Activated CD4-positive, alpha-beta T cell treated with anti-CD3 and anti-CD28 coated beads for 36 hours (primary cell): ENCODE measurements around the gene SPATA13. TPM values are rescaled to one million over a fixed set of nuclear protein-coding genes. Genes with fewer than 3 reads are reported as not detected.

ENCODE experiments used
- ATAC-seq: fragments of 200-7000 bp; cut with Tn5 transposase; one replicate; pipeline ENCODE4 v1.10.0; 2021; ENCODE audit warnings: mild to moderate bottlenecking, moderate library complexity
- CTCF ChIA-PET: fragments of 350-600 bp; sonication (Branson Sonifier 250); formaldehyde crosslinking; loops from one replicate; lab custom pipeline; 2021; ENCODE audit warnings: antibody characterized with exemption; lab: Charles Lee
- POLR2A ChIA-PET: fragments of 350-600 bp; sonication (Branson Sonifier 250); formaldehyde crosslinking; loops from one replicate; lab custom pipeline; 2021; ENCODE audit warnings: antibody characterized with exemption, inconsistent platforms; lab: Charles Lee
- DNase-seq: peaks from one replicate; pipeline ENCODE4 v3.0.0-alpha.2; 2020
- H3K27ac Mint-ChIP-seq: one replicate; pipeline ENCODE4 v1.8.0; 2021; ENCODE audit warnings: mixed read lengths
- H3K27me3 Mint-ChIP-seq: one replicate; pipeline ENCODE4 v1.8.0; 2021; ENCODE audit warnings: mixed read lengths
- H3K36me3 Mint-ChIP-seq: one replicate; pipeline ENCODE4 v1.8.0; 2021; ENCODE audit warnings: low read depth, mixed read lengths
- H3K4me1 Mint-ChIP-seq: one replicate; pipeline ENCODE4 v1.8.0; 2021; ENCODE audit warnings: mixed read lengths
- H3K4me3 Mint-ChIP-seq: one replicate; pipeline ENCODE4 v1.8.0; 2021; ENCODE audit warnings: mild to moderate bottlenecking, moderate library complexity, mixed read lengths
- H3K9me3 Mint-ChIP-seq: one replicate; pipeline ENCODE4 v1.8.0; 2021; ENCODE audit warnings: low read depth, mixed read lengths
- intact Hi-C, 2 experiments: fragments of 100-400 bp; cut with DNase I in 1 of 2; cut with micrococcal nuclease in 1 of 2; formaldehyde crosslinking; loops; one replicate each; pipeline versions ENCODE4 v1.14.2 to v1.15.1; 2022 to 2024; cut with DNase I, micrococcal nuclease
- total RNA-seq, 2 experiments: library from RNA; stranded (reverse); gene quantifications; one replicate each; pipeline ENCODE4 v1.2.3, GENCODE V29; 2021

SPATA13 gene
- total RNA-seq, 2 experiments from 2014 or later = 47.6 to 51.5 TPM

DNA sequence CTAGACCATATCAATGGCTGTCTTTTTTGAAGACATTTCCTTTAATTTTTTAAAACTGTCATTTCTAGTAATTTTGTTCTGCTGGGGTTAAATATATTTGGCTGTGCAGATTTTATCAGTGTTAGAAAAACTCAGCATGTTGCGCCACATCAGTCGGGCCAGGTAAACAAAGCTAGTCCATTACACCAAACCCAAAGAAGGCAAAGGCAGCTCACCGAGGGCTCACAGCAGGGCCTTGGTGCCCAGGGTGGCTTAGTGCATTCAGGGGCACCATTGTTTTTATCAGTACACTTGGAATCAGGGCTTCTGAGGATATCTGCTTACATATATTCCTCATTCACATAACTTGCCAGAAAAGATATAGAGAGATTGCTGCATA lies 22.2 kb downstream of the SPATA13 start:
- Mint-ChIP-seq H3K9me3 (peaks cover 6% of the 10 kb centered on the region), H3K36me3 (peaks cover 5% of the 10 kb centered on the region), H3K4me1 (peaks cover 44% of the 10 kb centered on the region), H3K27me3 (no peaks in the 10 kb centered on the region), H3K4me3 (no peak overlapping the region), H3K27ac (no peak overlapping the region)
- ChIA-PET CTCF (interaction anchor here (0.5 to 0.8 kb wide), 2 partner anchors 21 to 129 kb away, joined by 3 to 6 read pairs; no protein-coding TSS in a partner anchor), POLR2A (interaction anchor here (0.6 kb wide), 1 partner anchor 92 kb away, joined by 3 read pairs; no protein-coding TSS in a partner anchor)
- ATAC-seq (no peak), DNase-seq (no peak)
- intact Hi-C loops = no loop called here

DNA sequence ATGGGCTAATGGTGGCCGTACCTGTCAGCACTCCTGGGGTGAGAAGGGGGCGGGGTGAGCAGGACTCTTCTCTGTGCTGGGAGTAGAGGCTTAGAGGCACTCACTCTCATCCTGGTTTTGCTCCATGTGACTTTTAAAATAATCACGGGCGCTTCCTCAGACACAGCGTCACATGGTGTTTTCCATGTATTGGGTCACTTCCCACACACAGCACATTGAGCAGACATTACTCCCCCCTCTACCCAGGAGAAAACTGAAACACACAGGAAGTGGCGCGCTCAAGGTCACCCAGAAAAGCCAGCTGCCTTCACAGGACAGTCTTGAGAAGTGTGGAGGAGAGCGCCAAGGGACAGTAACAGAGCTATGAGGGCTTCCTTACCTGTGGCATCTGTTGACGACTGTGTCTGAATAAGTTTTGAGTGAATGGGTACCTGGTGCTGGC lies 23.2 kb downstream of the SPATA13 start:
- no peaks in the 10 kb centered on the region for H3K27me3 Mint-ChIP-seq
- DNase-seq (no peak), ATAC-seq (no peak)
- POLR2A ChIA-PET = interaction anchor here (0.6 kb wide), 1 partner anchor 20 kb away, joined by 5 read pairs; no protein-coding TSS in a partner anchor
- peaks cover 6% of the 10 kb centered on the region for H3K9me3 Mint-ChIP-seq
- peaks cover 43% of the 10 kb centered on the region for H3K4me1 Mint-ChIP-seq
- intact Hi-C loops = no loop called here
- no peak overlapping the region for H3K27ac Mint-ChIP-seq
- H3K4me3 Mint-ChIP-seq = no peak overlapping the region
- peaks cover 5% of the 10 kb centered on the region for H3K36me3 Mint-ChIP-seq
- CTCF ChIA-PET = interaction anchor here (0.9 kb wide), 1 partner anchor 45 kb away, joined by 3 read pairs; no protein-coding TSS in a partner anchor

DNA sequence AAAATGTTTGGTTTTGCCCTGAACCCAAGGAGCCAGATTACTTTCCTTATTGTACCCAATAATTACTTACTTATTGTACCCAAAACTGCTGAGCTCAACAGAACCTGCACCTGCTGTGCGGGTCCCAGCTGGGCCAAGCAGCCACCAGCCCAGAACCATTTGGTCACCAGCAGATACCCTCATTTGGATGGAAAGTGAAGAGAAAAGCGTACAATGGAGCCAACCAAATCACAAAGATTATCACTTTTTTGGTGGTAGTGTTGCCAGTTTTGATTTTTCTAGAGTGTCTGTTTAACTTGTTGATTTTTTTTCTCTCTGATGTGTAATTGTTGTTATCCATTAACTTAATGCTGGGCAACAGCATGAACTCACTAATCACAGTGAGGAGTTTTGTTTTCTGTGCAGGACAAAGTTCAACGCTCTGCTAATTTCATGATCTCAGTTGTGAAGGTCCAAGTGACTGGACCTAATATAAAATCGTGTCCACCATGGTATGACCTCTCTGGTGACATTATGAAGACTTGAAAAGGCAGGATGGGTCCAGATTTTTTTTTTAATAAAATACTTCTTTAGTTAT lies 23.8 kb downstream of the SPATA13 start:
- DNase-seq = no peak
- Mint-ChIP-seq H3K4me3 (no peak overlapping the region), H3K36me3 (peaks cover 5% of the 10 kb centered on the region), H3K27me3 (no peaks in the 10 kb centered on the region), H3K4me1 (peaks cover 37% of the 10 kb centered on the region), H3K9me3 (peaks cover 6% of the 10 kb centered on the region), H3K27ac (no peak overlapping the region)
- no peak for ATAC-seq
- CTCF ChIA-PET = interaction anchor here (0.9 kb wide), 1 partner anchor 44 kb away, joined by 3 read pairs; no protein-coding TSS in a partner anchor
- POLR2A ChIA-PET = no interaction called here
- intact Hi-C loops = no loop called here

DNA sequence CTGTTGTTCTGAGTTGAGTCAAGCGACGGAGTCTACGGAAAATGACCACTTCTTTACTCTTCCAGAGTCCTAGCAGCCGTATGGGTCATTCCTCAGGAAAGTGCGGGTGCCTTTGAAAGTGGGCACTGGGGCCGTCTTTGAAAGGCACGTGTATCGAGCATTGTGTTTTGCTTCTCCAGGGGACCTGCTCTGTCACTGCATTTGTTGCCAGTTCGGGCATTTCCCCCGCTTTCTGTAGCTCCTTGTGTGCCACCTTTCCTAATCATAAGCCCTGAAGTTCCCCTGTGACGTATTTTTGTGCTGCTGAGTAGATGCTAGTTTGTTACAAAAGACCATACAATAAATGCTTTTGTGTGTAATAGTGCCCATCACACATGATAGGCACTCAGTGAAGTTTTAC lies 24.4 kb downstream of the SPATA13 start:
- no peak overlapping the region for H3K27ac Mint-ChIP-seq
- H3K4me1 Mint-ChIP-seq = peaks cover 32% of the 10 kb centered on the region
- no peak for DNase-seq
- no peaks in the 10 kb centered on the region for H3K27me3 Mint-ChIP-seq
- H3K9me3 Mint-ChIP-seq = peaks cover 6% of the 10 kb centered on the region
- ChIA-PET POLR2A (no interaction called here), CTCF (no interaction called here)
- H3K36me3 Mint-ChIP-seq = peaks cover 5% of the 10 kb centered on the region
- ATAC-seq = no peak
- intact Hi-C loops = loop anchor here in 1 of 2 experiments (5.0 kb wide), 1 partner anchor 88 kb away; no protein-coding TSS in a partner anchor
- H3K4me3 Mint-ChIP-seq = no peak overlapping the region

DNA sequence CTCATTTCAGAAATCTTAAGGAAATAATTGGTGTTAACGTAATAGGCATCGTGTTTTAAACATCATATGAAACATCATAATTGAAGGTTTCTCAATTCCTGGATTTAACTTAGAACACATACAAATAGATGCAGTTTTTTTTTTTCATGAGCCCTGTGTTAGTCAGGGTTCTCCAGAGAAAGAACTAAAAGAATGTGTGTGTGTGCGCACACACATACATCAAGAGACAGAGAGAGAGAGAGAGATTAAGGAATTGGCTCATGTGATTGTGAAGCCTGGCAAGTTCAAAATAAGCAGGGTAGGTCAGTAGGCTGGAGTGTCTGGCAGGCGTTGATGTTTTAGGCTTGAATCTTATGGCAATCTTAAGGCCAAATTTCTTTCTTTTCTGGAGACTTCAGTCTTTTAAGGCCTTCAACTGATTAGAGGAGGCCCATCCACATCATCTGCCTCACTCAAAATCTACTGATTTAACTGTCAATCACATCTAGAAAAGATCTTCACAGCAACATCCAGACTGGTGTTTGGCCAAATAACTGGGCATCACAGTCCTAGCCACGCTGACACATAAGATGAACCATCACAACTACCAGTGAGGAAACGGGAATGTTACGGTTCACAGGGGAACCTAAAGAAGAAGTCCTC lies 25.2 kb downstream of the SPATA13 start:
- H3K9me3 Mint-ChIP-seq = peaks cover 6% of the 10 kb centered on the region
- H3K27me3 Mint-ChIP-seq = no peaks in the 10 kb centered on the region
- no peak overlapping the region for H3K27ac Mint-ChIP-seq
- CTCF ChIA-PET = no interaction called here
- POLR2A ChIA-PET = no interaction called here
- H3K4me3 Mint-ChIP-seq = no peak overlapping the region
- H3K36me3 Mint-ChIP-seq = peaks cover 5% of the 10 kb centered on the region
- no peak for DNase-seq
- intact Hi-C loops = loop anchor here in 1 of 2 experiments (5.0 kb wide), 1 partner anchor 88 kb away; no protein-coding TSS in a partner anchor
- peaks cover 31% of the 10 kb centered on the region for H3K4me1 Mint-ChIP-seq
- no peak for ATAC-seq

DNA sequence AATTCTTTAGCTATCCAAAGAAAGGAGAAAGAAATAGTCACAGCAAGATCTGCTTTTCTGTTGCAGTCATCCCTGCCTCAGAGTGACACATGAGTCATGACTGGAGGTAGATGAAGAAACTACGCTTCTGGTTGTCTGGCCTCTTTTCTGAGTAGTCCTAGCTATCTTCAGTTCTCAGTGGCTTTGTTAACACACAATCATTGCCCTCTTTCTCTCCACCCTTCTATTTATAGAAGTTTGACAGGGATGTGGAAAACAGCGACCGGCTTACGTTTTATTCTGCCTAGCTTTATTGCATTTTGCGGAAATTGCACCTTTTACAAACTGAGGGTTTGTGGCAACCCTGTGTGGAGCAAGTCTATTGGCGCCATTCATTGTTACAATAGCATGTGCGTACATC lies 26.7 kb downstream of the SPATA13 start:
- peak; percentile 94 for ATAC-seq
- ChIA-PET POLR2A (interaction anchor here (0.6 kb wide), 1 partner anchor 444 kb away, joined by 3 read pairs; no protein-coding TSS in a partner anchor), CTCF (interaction anchor here (1.1 kb wide), 1 partner anchor 134 kb away, joined by 4 read pairs; no protein-coding TSS in a partner anchor)
- Mint-ChIP-seq H3K4me1 (peaks cover 28% of the 10 kb centered on the region), H3K4me3 (no peak overlapping the region), H3K27me3 (no peaks in the 10 kb centered on the region), H3K36me3 (peaks cover 1% of the 10 kb centered on the region), H3K27ac (peak overlapping the region; percentile 10), H3K9me3 (peaks cover 1% of the 10 kb centered on the region)
- DNase-seq = peak; percentile 43
- intact Hi-C loops = loop anchor here (1.0 to 5.0 kb wide), 2 partner anchors 27 to 90 kb away; partner anchors contain the start of gene SPATA13 (in 1 of the 2)

DNA sequence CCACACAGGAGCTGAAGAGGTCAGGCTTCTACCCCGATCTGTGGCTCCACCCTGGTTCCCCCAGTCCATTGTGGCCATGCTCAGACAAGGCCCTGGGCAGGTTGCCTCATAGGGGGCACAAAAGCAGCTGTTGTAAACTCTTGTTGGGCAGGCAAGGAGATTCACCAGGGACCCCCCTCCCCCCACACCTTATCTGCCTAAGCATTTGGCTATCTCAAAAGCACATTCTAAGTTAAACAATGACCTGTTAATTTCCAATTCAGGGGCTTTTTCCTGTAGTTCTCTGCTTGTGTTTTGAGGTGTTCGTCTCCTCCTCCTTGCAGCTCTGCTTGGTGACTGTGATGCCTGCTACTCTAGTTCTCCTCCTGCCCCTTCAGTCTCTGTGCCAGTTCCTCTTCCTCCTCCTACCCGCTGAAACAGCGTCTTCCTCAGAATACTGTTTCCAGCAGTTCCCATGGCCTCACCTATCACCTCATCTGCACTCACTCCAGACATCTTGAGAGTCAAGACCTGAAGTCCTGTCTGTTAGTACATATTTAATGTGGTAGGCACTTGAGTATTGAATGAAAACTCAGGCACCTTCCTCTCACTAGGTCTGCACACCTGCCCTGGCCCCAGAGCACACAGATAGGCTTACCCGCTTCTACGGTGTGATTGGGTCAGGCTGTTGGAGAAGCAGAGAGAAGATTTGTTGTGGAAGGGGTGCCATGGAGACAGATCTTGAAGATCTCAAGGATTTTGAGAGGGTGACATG lies 31.7 kb downstream of the SPATA13 start:
- DNase-seq = no peak
- H3K9me3 Mint-ChIP-seq = no peaks in the 10 kb centered on the region
- no peak overlapping the region for H3K27ac Mint-ChIP-seq
- ChIA-PET POLR2A (no interaction called here), CTCF (no interaction called here)
- no peaks in the 10 kb centered on the region for H3K27me3 Mint-ChIP-seq
- H3K4me3 Mint-ChIP-seq = no peak overlapping the region
- no peaks in the 10 kb centered on the region for H3K36me3 Mint-ChIP-seq
- no peak for ATAC-seq
- peaks cover 8% of the 10 kb centered on the region for H3K4me1 Mint-ChIP-seq
- intact Hi-C loops = no loop called here

DNA sequence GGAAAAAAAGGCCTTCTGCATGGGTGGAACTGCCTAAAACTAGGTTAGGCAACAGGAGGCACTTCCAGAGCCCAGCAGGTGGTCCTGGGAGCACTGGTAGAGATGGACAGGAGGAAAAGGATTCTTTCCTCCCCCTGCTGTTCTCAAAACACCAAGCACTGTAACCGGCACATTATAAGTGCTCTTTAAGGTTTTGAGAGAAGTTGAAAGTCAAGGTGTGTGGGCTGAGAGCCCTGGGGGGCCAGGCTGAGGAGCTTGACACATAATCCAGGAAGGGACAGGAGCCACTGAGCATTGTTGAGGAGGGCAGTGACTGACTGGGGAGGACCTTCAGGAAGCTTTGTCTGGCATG lies 32.3 kb downstream of the SPATA13 start:
- no peak overlapping the region for H3K4me3 Mint-ChIP-seq
- ATAC-seq = no peak
- H3K9me3 Mint-ChIP-seq = no peaks in the 10 kb centered on the region
- peaks cover 2% of the 10 kb centered on the region for H3K4me1 Mint-ChIP-seq
- ChIA-PET POLR2A (no interaction called here), CTCF (interaction anchor here (0.6 kb wide), 1 partner anchor 233 kb away, joined by 3 read pairs; no protein-coding TSS in a partner anchor)
- H3K27ac Mint-ChIP-seq = no peak overlapping the region
- DNase-seq = no peak
- no peaks in the 10 kb centered on the region for H3K27me3 Mint-ChIP-seq
- no peaks in the 10 kb centered on the region for H3K36me3 Mint-ChIP-seq
- intact Hi-C loops = no loop called here

DNA sequence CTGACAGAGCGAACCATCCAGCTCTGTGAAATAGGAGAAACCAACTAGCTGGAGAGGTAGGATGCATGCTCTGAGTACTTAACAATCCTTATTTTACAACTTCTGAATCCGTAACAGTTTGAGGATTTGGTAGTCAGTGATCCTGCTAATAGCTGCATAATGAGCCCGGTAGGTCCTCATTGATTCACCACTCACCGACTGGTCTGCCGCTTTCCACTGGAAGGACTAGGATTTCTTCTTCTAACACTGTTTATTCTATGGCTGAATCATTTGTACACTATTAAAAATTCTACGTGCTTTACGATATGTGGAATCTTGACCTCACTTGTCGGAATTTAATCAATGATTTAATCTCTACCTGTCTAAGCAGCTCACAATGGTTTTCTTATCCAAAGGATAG lies 33.9 kb downstream of the SPATA13 start:
- H3K4me1 Mint-ChIP-seq = no peaks in the 10 kb centered on the region
- ChIA-PET POLR2A (no interaction called here), CTCF (no interaction called here)
- no peaks in the 10 kb centered on the region for H3K27me3 Mint-ChIP-seq
- DNase-seq (no peak), ATAC-seq (no peak)
- H3K9me3 Mint-ChIP-seq = no peaks in the 10 kb centered on the region
- H3K4me3 Mint-ChIP-seq = no peak overlapping the region
- intact Hi-C loops = no loop called here
- no peak overlapping the region for H3K27ac Mint-ChIP-seq
- no peaks in the 10 kb centered on the region for H3K36me3 Mint-ChIP-seq

DNA sequence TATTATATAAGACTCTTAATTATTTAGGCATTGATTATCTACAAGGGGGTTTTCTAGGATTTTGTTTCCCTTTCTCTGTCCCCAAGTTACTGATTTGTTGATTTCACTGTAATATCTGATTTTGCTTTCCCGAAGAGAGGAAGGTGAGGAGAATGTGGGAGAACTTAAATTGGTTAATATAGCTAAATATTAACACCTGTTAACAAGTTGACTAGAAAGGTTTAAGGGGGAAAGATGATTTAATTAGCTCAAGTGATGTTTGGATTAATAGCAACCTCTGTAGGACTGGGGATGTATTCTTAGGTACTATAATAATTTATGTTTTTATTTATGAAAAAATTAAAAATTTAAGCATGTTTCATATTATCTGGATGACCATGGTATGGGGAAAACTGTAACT lies 35.1 kb downstream of the SPATA13 start:
- ChIA-PET POLR2A (no interaction called here), CTCF (interaction anchor here (0.7 to 0.9 kb wide), 2 partner anchors 25 to 171 kb away, joined by 4 to 5 read pairs; no protein-coding TSS in a partner anchor)
- intact Hi-C loops = no loop called here
- H3K4me3 Mint-ChIP-seq = no peak overlapping the region
- no peaks in the 10 kb centered on the region for H3K4me1 Mint-ChIP-seq
- no peak overlapping the region for H3K27ac Mint-ChIP-seq
- H3K27me3 Mint-ChIP-seq = no peaks in the 10 kb centered on the region
- H3K9me3 Mint-ChIP-seq = no peaks in the 10 kb centered on the region
- H3K36me3 Mint-ChIP-seq = no peaks in the 10 kb centered on the region
- DNase-seq = no peak
- ATAC-seq = no peak

DNA sequence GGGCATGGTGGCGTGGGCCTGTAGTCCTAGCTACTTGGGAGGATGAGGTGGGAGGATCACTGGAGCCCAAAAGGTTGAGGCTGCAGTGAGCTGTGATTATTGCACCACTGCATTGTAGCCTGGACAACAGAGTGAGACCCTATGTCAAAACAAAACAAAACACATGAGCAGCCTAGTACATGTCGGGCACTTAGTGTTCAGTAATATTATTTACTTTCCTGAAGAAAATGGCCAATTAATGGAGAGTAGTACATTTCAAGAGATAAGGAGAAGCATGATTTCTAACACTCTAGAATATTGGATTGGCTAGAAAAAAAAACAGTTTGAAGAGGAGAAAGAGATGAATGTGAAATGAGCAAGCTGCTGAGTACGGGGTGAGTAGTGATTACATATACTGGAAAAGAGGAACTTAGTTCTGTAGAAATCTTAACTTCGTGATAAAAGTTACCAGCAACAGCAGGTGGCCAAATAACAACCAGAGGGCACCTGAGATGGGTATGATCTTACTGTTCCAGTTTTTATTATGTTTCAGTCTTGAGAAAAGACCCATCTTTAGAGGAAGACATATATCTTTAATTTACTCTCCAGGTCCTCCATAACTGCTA lies 36.2 kb downstream of the SPATA13 start:
- ChIA-PET POLR2A (interaction anchor here (0.7 kb wide), 1 partner anchor 81 kb away, joined by 3 read pairs; no protein-coding TSS in a partner anchor), CTCF (interaction anchor here (0.6 to 1.4 kb wide), 3 partner anchors 29 to 462 kb away, joined by 3 read pairs; no protein-coding TSS in a partner anchor)
- Mint-ChIP-seq H3K4me1 (no peaks in the 10 kb centered on the region), H3K36me3 (no peaks in the 10 kb centered on the region), H3K27me3 (no peaks in the 10 kb centered on the region), H3K4me3 (no peak overlapping the region), H3K27ac (no peak overlapping the region), H3K9me3 (no peaks in the 10 kb centered on the region)
- intact Hi-C loops = no loop called here
- ATAC-seq (no peak), DNase-seq (no peak)
